ENCODE data around the gene NCLN.
"Not testable (repeated sequence)": the region's sequence is repeated elsewhere in the genome, so short reads cannot be mapped to it uniquely, and the experiment has no call there.

The NCLN gene

GRCh38 chr19:3202346-3202745 is 16.6 kb downstream of the NCLN start:
- DNase-seq, result no peak

DNA sequence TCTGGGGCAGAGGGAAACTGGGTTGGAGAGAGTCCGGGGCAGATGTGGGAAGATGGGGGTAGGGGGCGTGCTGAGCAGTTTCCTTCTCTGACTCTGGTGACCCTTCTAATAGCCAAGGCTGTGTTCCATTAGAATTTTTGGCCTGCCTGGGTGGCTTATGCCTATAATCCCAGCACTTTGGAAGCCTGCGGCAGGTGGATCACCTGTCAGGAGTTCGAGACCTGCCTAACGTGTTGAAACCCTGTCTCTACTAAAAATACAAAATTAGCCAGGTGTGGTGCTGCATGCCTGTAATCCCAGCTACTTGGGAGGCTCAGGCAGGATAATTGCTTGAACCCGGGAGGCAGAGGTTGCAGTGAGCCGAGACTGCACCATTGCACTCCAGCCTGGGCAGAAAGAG is 17.2 kb downstream of the NCLN start:
- not testable (repeated sequence) for DNase-seq

- DNase-seq, result no peak
These were observed 18.3 kb downstream of the NCLN start for GRCh38 chr19:3203805-3204645.

- no peak for DNase-seq
These were observed 19.0 kb downstream of the NCLN start for GRCh38 chr19:3204646-3205275.

DNA sequence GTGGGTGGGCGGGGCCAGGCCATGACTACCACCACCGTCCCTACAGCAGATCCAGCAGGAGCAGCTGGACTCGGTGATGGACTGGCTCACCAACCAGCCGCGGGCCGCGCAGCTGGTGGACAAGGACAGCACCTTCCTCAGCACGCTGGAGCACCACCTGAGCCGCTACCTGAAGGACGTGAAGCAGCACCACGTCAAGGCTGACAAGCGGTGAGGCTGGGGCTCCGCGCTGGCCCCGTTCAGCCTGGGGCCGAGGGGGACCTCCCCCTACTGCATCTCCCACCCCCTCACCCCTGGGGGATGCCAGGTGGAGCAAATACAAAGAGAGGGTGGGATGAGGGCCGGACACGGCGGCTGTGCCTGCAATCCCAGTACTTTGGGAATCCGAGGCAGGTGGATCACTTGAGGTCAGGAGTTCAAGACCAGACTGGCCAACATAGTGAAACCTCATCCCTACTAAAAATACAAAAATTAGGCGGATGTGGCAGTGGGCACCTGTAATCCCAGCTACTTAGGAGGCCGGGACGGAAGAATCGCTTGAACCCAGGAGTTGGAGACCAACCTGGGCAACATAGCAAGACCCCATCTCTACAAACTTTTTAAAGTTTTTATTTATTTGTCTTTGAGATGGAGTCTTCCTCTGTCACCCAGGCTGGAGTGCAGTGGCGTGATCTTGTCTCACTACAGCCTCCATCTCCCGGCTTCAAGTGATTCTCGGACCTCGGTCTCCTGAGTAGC is 20.7 kb downstream of the NCLN start:
- DNase-seq, result no peak

DNA sequence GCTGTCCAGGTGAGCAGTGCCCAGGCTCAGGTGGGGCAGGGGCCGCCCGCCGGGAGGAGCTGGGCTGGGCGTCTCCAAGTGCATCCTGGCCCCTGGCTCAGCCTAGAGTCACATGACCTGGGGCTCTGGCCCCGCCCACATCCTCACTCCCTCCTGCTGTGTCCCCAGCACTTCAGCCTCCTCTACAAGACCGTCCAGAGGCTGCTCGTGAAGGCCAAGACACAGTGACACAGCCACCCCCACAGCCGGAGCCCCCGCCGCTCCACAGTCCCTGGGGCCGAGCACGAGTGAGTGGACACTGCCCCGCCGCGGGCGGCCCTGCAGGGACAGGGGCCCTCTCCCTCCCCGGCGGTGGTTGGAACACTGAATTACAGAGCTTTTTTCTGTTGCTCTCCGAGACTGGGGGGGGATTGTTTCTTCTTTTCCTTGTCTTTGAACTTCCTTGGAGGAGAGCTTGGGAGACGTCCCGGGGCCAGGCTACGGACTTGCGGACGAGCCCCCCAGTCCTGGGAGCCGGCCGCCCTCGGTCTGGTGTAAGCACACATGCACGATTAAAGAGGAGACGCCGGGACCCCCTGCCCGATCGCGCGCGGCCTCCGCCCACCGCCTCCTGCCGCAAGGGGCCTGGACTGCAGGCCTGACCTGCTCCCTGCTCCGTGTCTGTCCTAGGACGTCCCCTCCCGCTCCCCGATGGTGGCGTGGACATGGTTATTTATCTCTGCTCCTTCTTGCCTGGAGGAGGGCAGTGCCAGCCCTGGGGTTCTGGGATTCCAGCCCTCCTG is 21.9 kb downstream of the NCLN start:
- DNase-seq, result no peak

GRCh38 chr19:3208317-3209207 is 22.8 kb downstream of the NCLN start:
- no peak for DNase-seq

DNA sequence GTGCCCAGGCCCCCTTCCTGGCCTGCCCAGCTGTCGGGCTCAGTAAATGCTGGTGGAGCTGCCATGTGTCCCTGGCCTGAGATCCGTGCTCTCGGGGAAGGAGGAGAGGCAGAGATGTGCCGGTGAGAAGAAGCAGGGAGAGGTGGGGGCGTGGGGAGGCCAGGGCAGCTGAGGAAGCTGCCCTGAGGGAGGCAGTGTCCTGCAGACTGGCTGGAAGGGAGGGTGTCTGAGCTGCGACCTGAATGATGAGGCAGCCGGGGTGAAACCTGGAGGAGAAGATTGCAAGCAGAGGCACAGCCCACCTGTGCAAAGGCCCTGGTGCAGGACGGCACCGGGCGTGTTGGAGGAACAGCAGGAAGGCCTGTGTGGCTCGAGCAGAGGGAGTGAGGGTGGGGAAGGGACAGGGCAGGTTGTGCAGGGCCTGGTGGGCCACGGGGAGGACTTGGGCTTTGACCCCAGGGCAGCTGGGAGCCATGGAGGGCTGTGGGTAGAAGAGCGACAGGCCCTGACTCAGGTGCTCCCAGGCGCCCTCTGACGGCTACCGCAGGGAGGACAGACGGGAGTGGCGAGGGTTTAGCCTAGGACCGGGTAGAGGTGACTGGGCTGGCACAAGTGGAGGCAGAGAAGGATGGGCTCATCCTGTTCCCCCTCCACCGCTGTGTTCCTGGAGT is 24.8 kb downstream of the NCLN start:
- peak; percentile 88 for DNase-seq

DNA sequence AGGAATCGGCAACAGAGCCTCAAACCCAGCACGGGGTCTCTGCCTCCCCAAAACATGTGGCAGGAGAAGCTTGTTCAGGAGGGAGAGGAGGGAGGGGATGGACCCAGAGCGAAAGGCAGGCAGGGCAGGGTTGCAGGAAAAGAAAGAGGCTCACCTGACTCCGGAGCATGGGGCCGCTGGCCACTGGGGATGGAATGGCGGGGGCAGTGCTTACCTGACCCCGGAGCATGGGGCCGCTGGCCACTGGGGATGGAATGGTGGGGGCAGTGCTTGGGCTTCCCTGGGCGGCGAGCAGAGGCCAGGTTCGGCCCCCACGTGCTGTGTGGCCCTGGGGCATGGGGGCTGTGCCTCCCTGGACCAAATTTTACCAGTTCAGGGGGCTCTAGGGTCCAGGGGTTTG is 25.5 kb downstream of the NCLN start:
- no peak for DNase-seq

DNA sequence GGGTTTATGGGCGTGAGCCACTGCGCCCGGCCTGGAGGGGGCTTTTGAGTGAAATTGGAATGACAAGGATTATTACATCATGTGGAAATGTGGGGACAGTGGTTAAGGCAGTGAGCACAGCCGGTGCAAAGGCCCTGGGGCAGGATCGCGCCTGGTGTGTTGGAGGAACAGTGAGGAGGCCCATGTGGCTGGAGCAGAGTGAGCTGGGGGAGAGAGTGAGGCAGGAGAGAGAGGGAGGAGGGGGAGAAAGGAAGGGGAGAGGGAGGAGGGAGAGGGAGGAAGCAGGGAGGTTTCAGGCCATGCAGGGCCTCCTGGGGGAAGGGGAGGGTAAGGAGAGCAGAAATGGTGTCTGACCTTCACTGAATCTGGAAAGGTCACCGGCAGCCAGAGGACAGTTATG is 27.4 kb downstream of the NCLN start:
- no peak for DNase-seq

DNA sequence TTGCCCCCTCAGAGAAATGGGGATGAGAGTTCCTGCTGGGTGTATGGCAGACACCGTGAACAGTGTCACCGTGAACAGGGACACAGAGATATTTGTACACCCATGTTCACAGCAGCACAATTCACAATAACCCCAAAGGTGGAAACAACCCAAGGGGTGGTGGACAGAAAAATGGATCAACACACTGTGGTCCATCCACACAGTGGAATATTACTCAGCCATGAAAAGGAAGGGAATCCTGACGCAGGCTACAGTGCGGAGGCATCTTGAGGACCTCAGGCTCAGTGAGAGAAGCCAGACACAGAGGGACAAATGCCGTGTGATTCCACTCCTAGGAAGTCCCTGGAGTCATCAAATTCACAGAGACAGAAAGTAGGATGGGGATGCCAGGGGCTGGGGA is 31.1 kb downstream of the NCLN start:
- no peak for DNase-seq

- no peak for DNase-seq
These were observed 34.8 kb downstream of the NCLN start for GRCh38 chr19:3220576-3220975.

GRCh38 chr19:3221576-3221975 is 35.8 kb downstream of the NCLN start:
- DNase-seq, result not testable (repeated sequence)

GRCh38 chr19:3222709-3223108 is 37.0 kb downstream of the NCLN start:
- no peak for DNase-seq

- peak; percentile 82 for DNase-seq
These were observed 38.8 kb downstream of the NCLN start, which contains the start of gene CELF5 for GRCh38 chr19:3224346-3225168. CELF5 (plus strand) TSS chr19:3224661; CDS start chr19:3224740, 79 bp downstream.

DNA sequence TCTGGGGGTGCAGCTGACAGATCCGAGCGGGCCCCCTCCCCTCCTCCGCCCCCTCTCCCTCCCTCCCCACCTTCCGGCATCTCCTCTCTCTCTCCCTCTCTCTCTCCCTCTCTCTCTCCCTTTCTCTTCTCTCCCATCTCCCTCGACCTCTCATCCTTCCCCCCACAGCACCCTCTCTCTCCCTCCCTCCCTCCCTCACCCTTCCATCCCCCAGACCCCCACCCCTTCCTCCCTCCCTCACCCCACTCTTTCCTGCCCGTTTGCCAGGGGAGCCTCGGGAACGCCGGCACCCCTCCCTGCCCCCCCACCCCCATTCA is 39.4 kb downstream of the NCLN start:
- DNase-seq, result no peak

DNA sequence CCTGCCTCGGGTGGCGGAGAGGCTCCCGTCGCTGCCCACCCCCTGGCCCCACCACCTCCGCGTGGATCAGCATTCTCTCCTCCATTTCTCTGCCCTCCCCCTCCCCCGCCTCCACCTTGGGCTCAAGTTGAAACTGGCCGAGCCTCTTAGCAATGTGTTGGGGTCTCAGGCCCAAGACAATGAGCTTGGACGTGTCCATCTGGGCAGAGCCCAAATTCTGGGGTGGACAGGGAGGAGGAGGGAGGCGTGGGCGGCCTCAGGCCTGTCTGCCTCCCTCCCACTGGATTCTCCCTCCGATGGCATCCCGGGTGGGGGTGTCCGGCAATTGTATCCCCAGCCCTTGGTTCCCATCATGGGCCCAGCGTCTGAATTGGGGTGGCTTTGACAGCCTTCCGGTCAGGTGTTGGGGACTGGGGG is 40.0 kb downstream of the NCLN start:
- no peak for DNase-seq

DNA sequence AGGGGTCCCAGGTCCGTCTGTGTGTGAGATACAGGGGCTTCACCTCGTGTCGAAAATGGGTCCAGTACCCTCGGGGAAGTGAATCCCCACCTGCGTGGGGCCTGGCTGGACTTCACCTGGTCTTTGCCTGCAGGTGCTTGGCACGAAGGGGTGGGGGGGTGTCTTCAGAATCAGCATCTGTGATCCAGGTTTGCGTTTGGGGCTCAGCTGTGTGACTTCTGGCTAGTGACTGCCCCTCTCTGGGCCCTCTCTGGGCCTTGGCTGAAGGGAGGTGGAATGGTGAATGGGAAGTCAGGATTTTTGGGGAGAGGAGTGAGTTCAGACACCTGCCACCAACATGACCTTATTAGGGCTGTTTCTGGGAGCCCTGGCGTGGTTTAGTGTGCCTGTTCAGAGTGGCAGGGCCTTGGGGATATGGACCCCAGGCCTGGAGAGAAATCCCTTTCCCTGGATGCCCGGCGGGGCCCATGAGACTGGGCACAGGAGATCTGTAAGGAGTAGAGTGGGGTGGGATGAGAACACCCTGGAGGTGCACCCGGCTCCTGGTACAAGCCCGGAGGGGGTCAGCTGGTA is 41.4 kb downstream of the NCLN start:
- DNase-seq, result no peak

- DNase-seq, result no peak
These were observed 43.6 kb downstream of the NCLN start for GRCh38 chr19:3229346-3229743.

DNA sequence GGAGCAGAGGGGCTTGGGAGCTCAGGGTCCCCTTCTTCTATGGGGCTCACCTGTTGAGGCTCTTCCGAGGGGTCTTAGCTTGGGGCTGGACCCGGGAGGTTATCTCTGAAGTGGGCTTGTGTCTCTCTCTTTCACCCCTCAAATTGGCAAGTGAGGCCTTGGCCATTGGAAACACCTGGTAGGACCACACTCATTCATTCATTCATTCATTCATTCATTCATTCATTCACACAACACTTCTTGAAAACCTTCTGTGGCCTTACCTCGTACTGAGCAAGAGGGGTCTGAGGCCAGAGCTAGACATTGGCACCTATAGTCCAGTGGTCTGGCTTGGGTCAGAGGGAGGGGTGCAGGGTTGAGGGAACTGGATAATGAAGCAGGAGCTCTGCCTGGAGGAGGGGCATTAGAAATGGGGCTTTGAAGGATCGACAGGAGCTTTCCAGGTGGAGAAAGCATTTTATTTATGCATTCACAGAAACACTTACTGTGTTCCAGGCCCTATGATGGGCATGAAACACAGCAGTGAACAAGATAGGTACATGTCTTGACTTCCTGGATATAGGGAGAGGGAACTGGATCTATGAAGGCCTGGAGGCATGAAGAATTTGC is 44.3 kb downstream of the NCLN start:
- no peak for DNase-seq

Data from activated CD8-positive, alpha-beta memory T cell treated with anti-CD3 and anti-CD28 coated beads, Interleukin-2, amount 50 U/mL, for 48 hours (primary cell).